HepG2 (cell line): ENCODE results near the gene RPUSD3. TPM values are rescaled to one million over a fixed set of nuclear protein-coding genes. Genes with fewer than 3 reads are reported as not detected.

Experiments
- ATAC-seq: fragments of 200-7000 bp; cut with Tn5 transposase; 3 replicates; pipeline ENCODE4 v1.9.1; 2020; ENCODE audit warnings: mild to moderate bottlenecking, moderate library complexity
- BruUV-seq: library from RNA; stranded (reverse); fragments of 400-500 nt; replicated peaks from 2 replicates; lab custom pipeline; 2021; lab: Mats Ljungman, UMichigan
- CTCF ChIA-PET: fragments of 300-600 bp; formaldehyde crosslinking; extraction: SDS; loops from one replicate; lab custom pipeline; 2021; ENCODE audit warnings: low total read pairs, inconsistent platforms, low intra/inter-chr PET ratio; lab: Yijun Ruan, JAX
- POLR2A ChIA-PET: fragments of 350-600 bp; sonication (Branson Sonifier 250); formaldehyde crosslinking; loops from one replicate; lab custom pipeline; 2020; ENCODE audit warnings: antibody characterized with exemption, inconsistent platforms; lab: Yijun Ruan, JAX
- DNase-seq: peaks from one replicate; pipeline ENCODE4 v3.0.0-alpha.2; 2015; ENCODE audit warnings: low spot score
- FAIRE-seq: peaks from 3 replicates; lab custom pipeline; 2011; peaks lifted over from hg19 to GRCh38; lab: Jason Lieb, UNC
- H2AFZ ChIP-seq: one replicate; pipeline ENCODE4 v1.6.1; 2011; ENCODE audit warnings: low read length, inconsistent platforms
- H3K27ac ChIP-seq: fragments of 300-600 bp; 3 replicates; pipeline ENCODE4 v1.8.0; 2011; ENCODE audit warnings: mixed run types, mild to moderate bottlenecking, mixed read lengths, low read length, inconsistent platforms; ENCODE audit not compliant: insufficient read depth; ENCODE audit errors: extremely low read length
- H3K27me3 ChIP-seq, 2 experiments: fragments of 200-600 bp in 1 of 2; 2 replicates in 1 of 2; 3 replicates in 1 of 2; pipeline versions ENCODE4 v1.6.0 to v1.8.0; 2011; ENCODE audit warnings: low read length in 2 of 2, mild to moderate bottlenecking in 2 of 2, moderate library complexity in 2 of 2, inconsistent platforms in 1 of 2; ENCODE audit not compliant: insufficient read depth in 2 of 2, control insufficient read depth in 1 of 2
- H3K36me3 ChIP-seq, 2 experiments: fragments of 200-600 bp in 1 of 2; replicated peaks in 1 of 2; 2 replicates in 1 of 2; 3 replicates in 1 of 2; pipeline versions ENCODE4 v1.5.1 to v1.8.0; 2011; ENCODE audit warnings: low read length in 2 of 2, inconsistent platforms in 1 of 2; ENCODE audit not compliant: insufficient read depth in 2 of 2, control insufficient read depth in 1 of 2
- H3K4me1 ChIP-seq: 2 replicates; pipeline ENCODE4 v1.5.1; 2012; ENCODE audit warnings: low read length, inconsistent platforms; ENCODE audit not compliant: insufficient read depth
- H3K4me2 ChIP-seq: 2 replicates; pipeline ENCODE4 v1.6.0; 2011; ENCODE audit warnings: low read depth, low read length, inconsistent platforms
- H3K4me3 ChIP-seq, 3 experiments: fragments of 200-600 bp in 1 of 3; sonication (generic), shearing (Covaris generic) in 1 of 3; replicated peaks in 1 of 3; 2 replicates each; pipeline ENCODE4 v1.5.1; 2011 to 2016; ENCODE audit warnings: low read length in 3 of 3, inconsistent platforms in 2 of 3, low read depth in 2 of 3, mild to moderate bottlenecking in 2 of 3, control low read depth in 1 of 3, mixed read lengths in 1 of 3; ENCODE audit not compliant: insufficient read depth in 1 of 3
- H3K79me2 ChIP-seq: one replicate; pipeline ENCODE4 v1.6.1; 2011; ENCODE audit warnings: low read length, inconsistent platforms; ENCODE audit not compliant: insufficient read depth
- H3K9ac ChIP-seq: 2 replicates; pipeline ENCODE4 v1.6.0; 2011; ENCODE audit warnings: mild to moderate bottlenecking, low read depth, low read length, inconsistent platforms; ENCODE audit not compliant: insufficient read depth
- H3K9me3 ChIP-seq: 2 replicates; pipeline ENCODE4 v1.5.1; 2012; ENCODE audit warnings: mild to moderate bottlenecking, low read length
- H4K20me1 ChIP-seq: 2 replicates; pipeline ENCODE4 v1.6.0; 2011; ENCODE audit warnings: inconsistent platforms, mild to moderate bottlenecking, low read length, moderate library complexity; ENCODE audit not compliant: insufficient read depth
- ATRX ChIP-seq: sonication (generic); formaldehyde crosslinking; IDR thresholded peaks from 2 replicates; pipeline ENCODE4 v1.4.0; 2020; ENCODE audit warnings: missing genetic modification reagents, borderline replicate concordance
- HMG20B ChIP-seq: conservative IDR thresholded peaks from 2 replicates; pipeline ENCODE4 v1.6.1; 2016; ENCODE audit warnings: missing genetic modification reagents, missing compliant biosample characterization
- NFE2L2 ChIP-seq: fragments of 150-350 bp; IDR thresholded peaks from 2 replicates; pipeline ENCODE4 v1.6.1; 2014; ENCODE audit warnings: low read length
- NR0B2 ChIP-seq: sonication (generic); formaldehyde crosslinking; IDR thresholded peaks from 2 replicates; pipeline ENCODE4 v1.4.0; 2020; ENCODE audit warnings: mild to moderate bottlenecking, missing genetic modification reagents
- PHF21A ChIP-seq: sonication (generic); formaldehyde crosslinking; IDR thresholded peaks from 2 replicates; pipeline ENCODE4 v1.5.0; 2020; ENCODE audit warnings: mild to moderate bottlenecking, missing genetic modification reagents
- RBM22 ChIP-seq: fragments of 200-400 bp; formaldehyde crosslinking; optimal IDR thresholded peaks from 2 replicates; pipeline ENCODE3; 2017; ENCODE audit warnings: mild to moderate bottlenecking, low read length, moderate library complexity
- TEAD3 ChIP-seq: optimal IDR thresholded peaks from 2 replicates; pipeline ENCODE3; 2016; ENCODE audit warnings: borderline replicate concordance
- ZBTB38 ChIP-seq: sonication (generic); formaldehyde crosslinking; IDR thresholded peaks from 2 replicates; pipeline ENCODE4 v1.5.1; 2020; ENCODE audit warnings: mild to moderate bottlenecking, missing genetic modification reagents
- ZBTB4 ChIP-seq: sonication (generic); formaldehyde crosslinking; IDR thresholded peaks from 2 replicates; pipeline ENCODE4 v1.4.0; 2020; ENCODE audit warnings: missing genetic modification reagents, mild to moderate bottlenecking, borderline replicate concordance
- ZHX2 ChIP-seq, 2 experiments: sonication (generic) in 1 of 2; formaldehyde crosslinking in 1 of 2; IDR thresholded peaks; 2 replicates each; pipeline versions ENCODE4 v1.6.1 to v1.9.0; 2014 to 2022; ENCODE audit warnings: antibody characterized with exemption in 1 of 2, borderline replicate concordance in 1 of 2, inconsistent platforms in 1 of 2, low read depth in 1 of 2, missing genetic modification reagents in 1 of 2
- ZNF251 ChIP-seq: sonication (generic); formaldehyde crosslinking; IDR thresholded peaks from 2 replicates; pipeline ENCODE4 v1.9.0; 2021; ENCODE audit warnings: mild to moderate bottlenecking, missing genetic modification reagents
- ZNF264 ChIP-seq: sonication (generic); formaldehyde crosslinking; IDR thresholded peaks from 2 replicates; pipeline ENCODE4 v1.4.0; 2020; ENCODE audit warnings: missing genetic modification reagents
- ZNF431 ChIP-seq: sonication (generic); formaldehyde crosslinking; IDR thresholded peaks from 2 replicates; pipeline ENCODE4 v1.9.0; 2022; ENCODE audit warnings: missing genetic modification reagents, low read depth, mild to moderate bottlenecking, borderline replicate concordance
- ZNF550 ChIP-seq: sonication (generic); formaldehyde crosslinking; IDR thresholded peaks from 2 replicates; pipeline ENCODE4 v1.4.0; 2020; ENCODE audit warnings: mild to moderate bottlenecking, missing genetic modification reagents, borderline replicate concordance
- WGBS: methylation state at CpG from one replicate; pipeline ENCODE4 v1.1.6; 2017; ENCODE audit warnings: low lambda C conversion rate; 5-methylcytosine and 5-hydroxymethylcytosine counted together
- in situ Hi-C: cut with HindIII; loops from 2 replicates; pipeline ENCODE4 v1.10.0; 2017; ENCODE audit warnings: low pct_unique_long_range_greater_than_20kb; ENCODE audit not compliant: extremely low pct_ligation_motif_present
- intact Hi-C: fragments of 100-400 bp; cut with micrococcal nuclease; formaldehyde crosslinking; loops from one replicate; pipeline ENCODE4 v1.10.0; 2022; ENCODE audit not compliant: unreplicated experiment
- polyA plus RNA-seq, 8 experiments: library from polyadenylated mRNA; depleted of rRNA in 3 of 8; stranded (reverse) in 7 of 8; unstranded in 1 of 8; fragments of >200 nt; fragmentation: Illumina TruSeq in 4 of 8; extraction: Trizol in 4 of 8; gene quantifications; 2 replicates each; pipeline versions ENCODE4 v1.2.1 to v1.2.3, GENCODE V29; 2011 to 2016; ENCODE audit warnings: low read depth in 4 of 8, missing spikeins in 1 of 8, mixed read lengths in 1 of 8; ENCODE audit not compliant: insufficient read depth in 1 of 8
- total RNA-seq, 5 experiments: library from RNA; depleted of rRNA; stranded (reverse); fragments of >200 nt; fragmentation: Illumina TruSeq; extraction: Trizol; gene quantifications; 2 replicates each; pipeline ENCODE4 v1.2.3, GENCODE V29; 2016; ENCODE audit warnings: low read depth in 1 of 5

Gene RPUSD3
- total and polyA plus RNA-seq, 2 of the 13 experiments (the other 11 are each of a cell fraction or from before 2014, with no cell fraction given): 32.1 to 48.7 TPM

- Histone ChIP-seq H3K9ac (no peak overlapping the region), H3K27ac (no peak overlapping the region), H3K4me3 (no peak overlapping the region), H2AFZ (no peak overlapping the region), H3K36me3 (peaks cover 31 to 63% of the 10 kb centered on the region in 2 experiments), H3K79me2 (no peaks in the 10 kb centered on the region), H3K4me2 (no peak overlapping the region), H3K27me3 (no peaks in the 10 kb centered on the region; a peak in 1 of 5 replicates), H3K4me1 (no peaks in the 10 kb centered on the region), H4K20me1 (no peaks in the 10 kb centered on the region), H3K9me3 (no peaks in the 10 kb centered on the region)
- WGBS: 95% methylated on average over 5 of the region's 5 CpGs
- BruUV-seq: TSS peak; percentile 27
- in situ Hi-C loops: no loop called here
- DNase-seq: no peak
- ATAC-seq: no peak
- CTCF ChIA-PET: no interaction called here
- FAIRE-seq: no peak
- intact Hi-C loops: no loop called here
- POLR2A ChIA-PET: interaction anchor here (0.8 to 1.4 kb wide), 3 partner anchors 10 to 33 kb away, joined by 3 to 5 read pairs (median 3); partner anchors contain the start of gene ARPC4
- no peak for TF ChIP-seq ZNF550
- no peak for TF ChIP-seq NR0B2 (CRISPR knock-in tag)
- TF ChIP-seq HMG20B (CRISPR knock-in tag): no peak
- no peak for TF ChIP-seq TEAD3
- TF ChIP-seq ZBTB4: no peak
- no peak for TF ChIP-seq ZBTB38
- TF ChIP-seq ZHX2 (IDR thresholded peaks at IDR 0.05; ENCODE audit: low read depth): no peak
- no peak for TF ChIP-seq ZHX2 (CRISPR knock-in tag; IDR thresholded peaks at IDR 0.05; ENCODE audit: borderline replicate concordance)
- TF ChIP-seq ZNF431: no peak
- TF ChIP-seq RBM22: no peak
- TF ChIP-seq ATRX (CRISPR knock-in tag): no peak
- no peak for TF ChIP-seq ZNF264 (CRISPR knock-in tag)
- TF ChIP-seq NFE2L2: no peak
- no peak for TF ChIP-seq PHF21A (CRISPR knock-in tag)
- TF ChIP-seq ZNF251 (CRISPR knock-in tag): no peak
Observed at GRCh38 chr3:9804996-9805395, 38.8 kb downstream of the RPUSD3 start.
